Lower leg skin (tissue), 3 donors: ENCODE data around the gene CGB5.
"Not testable (repeated sequence)": the region's sequence is repeated elsewhere in the genome, so short reads cannot be mapped to it uniquely, and the experiment has no call there.

Experiments used
- POLR2A ChIP-seq, 2 donors: fragments of 450-650 bp; IDR thresholded peaks; one replicate each; pipeline ENCODE4 v1.6.1; 2016 to 2017; ENCODE audit warnings: antibody characterized with exemption in 2 of 2, mild to moderate bottlenecking in 1 of 2, moderate library complexity in 1 of 2
- TF ChIP-seq, protein P1 (sequence below), 3 donors: fragments of 450-650 bp; IDR thresholded peaks; one replicate each; pipeline ENCODE4 v1.5.1; 2016; ENCODE audit warnings: antibody characterized with exemption in 3 of 3, mild to moderate bottlenecking in 3 of 3, moderate library complexity in 2 of 3

DNA sequence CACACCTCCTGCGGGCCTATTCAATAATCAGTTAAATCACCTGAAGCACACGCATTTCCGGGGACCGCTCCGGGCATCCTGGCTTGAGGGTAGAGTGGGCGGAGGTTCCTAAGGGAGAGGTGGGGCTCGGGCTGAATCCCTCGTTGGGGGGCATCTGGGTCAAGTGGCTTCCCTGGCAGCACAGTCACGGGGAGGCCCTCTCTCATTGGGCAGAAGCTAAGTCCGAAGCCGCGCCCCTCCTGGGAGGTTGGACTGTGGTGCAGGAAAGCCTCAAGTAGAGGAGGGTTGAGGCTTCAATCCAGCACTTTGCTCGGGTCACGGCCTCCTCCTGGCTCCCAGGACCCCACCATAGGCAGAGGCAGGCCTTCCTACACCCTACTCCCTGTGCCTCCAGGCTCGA is at the start of gene CGB5:
- TF ChIP-seq, protein P1, sequence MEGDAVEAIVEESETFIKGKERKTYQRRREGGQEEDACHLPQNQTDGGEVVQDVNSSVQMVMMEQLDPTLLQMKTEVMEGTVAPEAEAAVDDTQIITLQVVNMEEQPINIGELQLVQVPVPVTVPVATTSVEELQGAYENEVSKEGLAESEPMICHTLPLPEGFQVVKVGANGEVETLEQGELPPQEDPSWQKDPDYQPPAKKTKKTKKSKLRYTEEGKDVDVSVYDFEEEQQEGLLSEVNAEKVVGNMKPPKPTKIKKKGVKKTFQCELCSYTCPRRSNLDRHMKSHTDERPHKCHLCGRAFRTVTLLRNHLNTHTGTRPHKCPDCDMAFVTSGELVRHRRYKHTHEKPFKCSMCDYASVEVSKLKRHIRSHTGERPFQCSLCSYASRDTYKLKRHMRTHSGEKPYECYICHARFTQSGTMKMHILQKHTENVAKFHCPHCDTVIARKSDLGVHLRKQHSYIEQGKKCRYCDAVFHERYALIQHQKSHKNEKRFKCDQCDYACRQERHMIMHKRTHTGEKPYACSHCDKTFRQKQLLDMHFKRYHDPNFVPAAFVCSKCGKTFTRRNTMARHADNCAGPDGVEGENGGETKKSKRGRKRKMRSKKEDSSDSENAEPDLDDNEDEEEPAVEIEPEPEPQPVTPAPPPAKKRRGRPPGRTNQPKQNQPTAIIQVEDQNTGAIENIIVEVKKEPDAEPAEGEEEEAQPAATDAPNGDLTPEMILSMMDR (IDR thresholded peaks at IDR 0.05), result not testable (repeated sequence)
- not testable (repeated sequence) for TF ChIP-seq POLR2A (IDR thresholded peaks at IDR 0.05)
